Measurements from ENCODE around the gene STX18. TPM values are rescaled to one million over a fixed set of nuclear protein-coding genes. Genes with fewer than 3 reads are reported as not detected.

Gene STX18
- total RNA-seq, 4 donors from 2014 or later: 17.8 to 25.4 (median 23.4) TPM

- Histone ChIP-seq H3K9me3 (no peaks in the 10 kb centered on the region), H3K4me1 (no peaks in the 10 kb centered on the region), H3K36me3 (peaks cover 0 to 74% of the 10 kb centered on the region in 2 donors), H3K27ac (no peak overlapping the region), H3K27me3 (no peaks in the 10 kb centered on the region), H3K4me3 (no peak overlapping the region)
- TF ChIP-seq EP300 (IDR thresholded peaks at IDR 0.05) (no peak), POLR2AphosphoS5 (IDR thresholded peaks at IDR 0.05) (no peak), CTCF (IDR thresholded peaks at IDR 0.05) (no peak), POLR2A (IDR thresholded peaks at IDR 0.05) (no peak)
- 86 to 94% methylated on average over 2 of the region's 2 CpGs for WGBS, 2 donors (ENCODE audit: low coverage in 1 of 2)
- ATAC-seq: no peak
Observed at GRCh38 chr4:4436244-4436823, 105.5 kb downstream of the STX18 start.

GRCh38 chr4:4433941-4434340 is 107.9 kb downstream of the STX18 start:
- H3K27me3 ChIP-seq: no peaks in the 10 kb centered on the region

GRCh38 chr4:4432341-4433125 is 109.3 kb downstream of the STX18 start:
- TF ChIP-seq EP300 (IDR thresholded peaks at IDR 0.05): no peak
- no peak for TF ChIP-seq CTCF (IDR thresholded peaks at IDR 0.05)
- no peak for TF ChIP-seq POLR2AphosphoS5 (IDR thresholded peaks at IDR 0.05)
- no peak for TF ChIP-seq POLR2A (IDR thresholded peaks at IDR 0.05)
- H3K9me3 ChIP-seq: no peaks in the 10 kb centered on the region
- no peaks in the 10 kb centered on the region for H3K4me1 ChIP-seq
- H3K4me3 ChIP-seq: no peak overlapping the region
- no peaks in the 10 kb centered on the region for H3K27me3 ChIP-seq
- no peak for ATAC-seq
- H3K27ac ChIP-seq: no peak overlapping the region
- H3K36me3 ChIP-seq: peaks cover 0 to 91% of the 10 kb centered on the region in 2 donors
- 95 to 100% methylated on average over 2 to 4 of the region's 11 CpGs for WGBS, 2 donors (ENCODE audit: low coverage in 1 of 2)

More at GRCh38 chr4:4433941-4434340, 107.9 kb downstream of the STX18 start:
- 69 to 71% methylated on average over 1 to 4 of the region's 4 CpGs for WGBS, 2 donors (ENCODE audit: low coverage in 1 of 2)
- H3K4me3 ChIP-seq: no peak overlapping the region
- ATAC-seq: no peak
- no peak overlapping the region for H3K27ac ChIP-seq
- no peaks in the 10 kb centered on the region for H3K4me1 ChIP-seq
- H3K9me3 ChIP-seq: no peaks in the 10 kb centered on the region
- no peak for TF ChIP-seq POLR2AphosphoS5 (IDR thresholded peaks at IDR 0.05)
- no peak for TF ChIP-seq CTCF (IDR thresholded peaks at IDR 0.05)
- TF ChIP-seq EP300 (IDR thresholded peaks at IDR 0.05): no peak
- TF ChIP-seq POLR2A (IDR thresholded peaks at IDR 0.05): no peak
- peaks cover 0 to 88% of the 10 kb centered on the region in 2 donors for H3K36me3 ChIP-seq

GRCh38 chr4:4430492-4431195 is 111.2 kb downstream of the STX18 start:
- TF ChIP-seq POLR2A (IDR thresholded peaks at IDR 0.05) (no peak), CTCF (IDR thresholded peaks at IDR 0.05) (peak in 1 of 4 experiments; percentile 25)
- Histone ChIP-seq H3K4me3 (no peak overlapping the region), H3K27me3 (no peaks in the 10 kb centered on the region), H3K4me1 (no peaks in the 10 kb centered on the region), H3K36me3 (peaks cover 0 to 86% of the 10 kb centered on the region in 2 donors), H3K27ac (no peak overlapping the region), H3K9me3 (no peaks in the 10 kb centered on the region)
- WGBS, 2 donors (ENCODE audit: low coverage in 1 of 2): 71% methylated on average over 4 of the region's 7 CpGs; no CpG with 5 or more reads in 1 of the 2 donors
- ATAC-seq: no peak
